GM12878 (cell line): ENCODE results near the gene ELAVL3.

ENCODE experiments used
- BACH1 ChIP-seq: fragments of 450-650 bp; IDR thresholded peaks from 2 replicates; pipeline ENCODE4 v1.6.1; 2017; ENCODE audit warnings: mild to moderate bottlenecking, borderline replicate concordance
- CEBPB ChIP-seq, 2 experiments: fragments of 150-350 bp in 1 of 2; IDR thresholded peaks; 2 replicates each; pipeline ENCODE4 v1.6.1; 2012 to 2014; ENCODE audit warnings: low read depth in 2 of 2, low read length in 2 of 2, borderline replicate concordance in 1 of 2, inconsistent platforms in 1 of 2
- CHD4 ChIP-seq: fragments of 200-600 bp; sonication (generic); IDR thresholded peaks from 2 replicates; pipeline ENCODE4 v1.6.1; 2016; ENCODE audit warnings: mild to moderate bottlenecking
- EP300 ChIP-seq, 2 experiments: fragments of 150-350 bp in 1 of 2; IDR thresholded peaks; 2 replicates each; pipeline ENCODE4 v1.6.1; 2011 to 2012; ENCODE audit warnings: low read depth in 2 of 2, low read length in 2 of 2, borderline replicate concordance in 1 of 2, improper control_type of control experiment in 1 of 2, inconsistent platforms in 1 of 2; ENCODE audit not compliant: control insufficient read depth in 1 of 2
- MEF2A ChIP-seq: IDR thresholded peaks from 2 replicates; pipeline ENCODE4 v1.6.1; 2011; ENCODE audit warnings: low read depth, mild to moderate bottlenecking, low read length, moderate library complexity; ENCODE audit not compliant: insufficient read depth
- POLR2AphosphoS5 ChIP-seq: IDR thresholded peaks from 2 replicates; pipeline ENCODE4 v1.6.1; 2011; ENCODE audit warnings: mild to moderate bottlenecking, low read length, inconsistent platforms
- TF ChIP-seq, protein P1 (sequence below): fragments of 450-650 bp; IDR thresholded peaks from 2 replicates; pipeline ENCODE4 v1.6.1; 2017; ENCODE audit warnings: antibody characterized with exemption, mild to moderate bottlenecking, moderate library complexity
- TF ChIP-seq, protein P2 (sequence below), 3 experiments: IDR thresholded peaks in 2 of 3; conservative IDR thresholded peaks in 1 of 3; 2 replicates each; pipeline ENCODE4 v1.5.1; 2011; ENCODE audit warnings: low read depth in 3 of 3, low read length in 3 of 3, mild to moderate bottlenecking in 3 of 3, control low read depth in 2 of 3, moderate library complexity in 2 of 3, inconsistent platforms in 1 of 3, mixed read lengths in 1 of 3; ENCODE audit not compliant: control insufficient read depth in 2 of 3, insufficient read depth in 1 of 3; ENCODE audit errors: extremely low read depth in 1 of 3

DNA sequence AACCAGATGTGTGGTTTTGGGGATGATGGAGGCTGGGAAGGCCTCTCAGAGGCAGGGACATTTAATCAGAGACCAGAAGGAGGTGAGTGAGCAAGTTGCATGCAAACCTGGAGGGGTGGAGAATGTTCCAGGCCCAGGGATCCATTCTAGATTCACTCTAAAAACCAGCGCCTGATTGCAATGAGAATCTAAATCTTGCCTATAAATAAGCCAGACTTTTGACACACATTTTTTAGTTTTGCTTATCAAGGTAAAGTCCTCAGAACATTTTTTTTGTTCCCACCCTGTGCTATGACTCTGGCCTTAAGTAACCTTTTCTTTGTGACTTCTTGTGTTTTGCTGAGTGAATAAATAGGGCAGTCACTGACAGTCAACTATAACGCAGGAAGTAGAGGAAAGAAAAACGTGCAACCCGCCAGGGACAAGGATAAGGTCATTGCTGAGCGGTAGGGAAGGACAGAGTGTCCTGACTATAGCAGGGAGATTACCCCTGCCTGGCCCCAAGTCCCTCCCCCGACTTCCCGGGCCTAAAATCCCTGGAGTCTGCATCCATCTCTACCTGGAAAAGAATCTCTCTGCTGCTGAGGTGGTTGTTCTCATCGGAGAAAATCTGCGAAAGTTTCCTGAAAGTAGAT, 76.1 kb downstream of the ELAVL3 start:
- TF ChIP-seq, protein P1, sequence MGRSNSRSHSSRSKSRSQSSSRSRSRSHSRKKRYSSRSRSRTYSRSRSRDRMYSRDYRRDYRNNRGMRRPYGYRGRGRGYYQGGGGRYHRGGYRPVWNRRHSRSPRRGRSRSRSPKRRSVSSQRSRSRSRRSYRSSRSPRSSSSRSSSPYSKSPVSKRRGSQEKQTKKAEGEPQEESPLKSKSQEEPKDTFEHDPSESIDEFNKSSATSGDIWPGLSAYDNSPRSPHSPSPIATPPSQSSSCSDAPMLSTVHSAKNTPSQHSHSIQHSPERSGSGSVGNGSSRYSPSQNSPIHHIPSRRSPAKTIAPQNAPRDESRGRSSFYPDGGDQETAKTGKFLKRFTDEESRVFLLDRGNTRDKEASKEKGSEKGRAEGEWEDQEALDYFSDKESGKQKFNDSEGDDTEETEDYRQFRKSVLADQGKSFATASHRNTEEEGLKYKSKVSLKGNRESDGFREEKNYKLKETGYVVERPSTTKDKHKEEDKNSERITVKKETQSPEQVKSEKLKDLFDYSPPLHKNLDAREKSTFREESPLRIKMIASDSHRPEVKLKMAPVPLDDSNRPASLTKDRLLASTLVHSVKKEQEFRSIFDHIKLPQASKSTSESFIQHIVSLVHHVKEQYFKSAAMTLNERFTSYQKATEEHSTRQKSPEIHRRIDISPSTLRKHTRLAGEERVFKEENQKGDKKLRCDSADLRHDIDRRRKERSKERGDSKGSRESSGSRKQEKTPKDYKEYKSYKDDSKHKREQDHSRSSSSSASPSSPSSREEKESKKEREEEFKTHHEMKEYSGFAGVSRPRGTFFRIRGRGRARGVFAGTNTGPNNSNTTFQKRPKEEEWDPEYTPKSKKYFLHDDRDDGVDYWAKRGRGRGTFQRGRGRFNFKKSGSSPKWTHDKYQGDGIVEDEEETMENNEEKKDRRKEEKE = no peak
- TF ChIP-seq BACH1 (no peak), POLR2AphosphoS5 (no peak), CHD4 (no peak), CEBPB (IDR thresholded peaks at IDR 0.05; ENCODE audit: borderline replicate concordance in 1 of 2, low read depth in 2 of 2, low read length in 2 of 2) (no peak), MEF2A (no peak), EP300 (IDR thresholded peaks at IDR 0.05; ENCODE audit: borderline replicate concordance in 1 of 2, control insufficient read depth in 1 of 2, low read depth in 2 of 2, low read length in 2 of 2) (no peak)
- TF ChIP-seq, protein P2, sequence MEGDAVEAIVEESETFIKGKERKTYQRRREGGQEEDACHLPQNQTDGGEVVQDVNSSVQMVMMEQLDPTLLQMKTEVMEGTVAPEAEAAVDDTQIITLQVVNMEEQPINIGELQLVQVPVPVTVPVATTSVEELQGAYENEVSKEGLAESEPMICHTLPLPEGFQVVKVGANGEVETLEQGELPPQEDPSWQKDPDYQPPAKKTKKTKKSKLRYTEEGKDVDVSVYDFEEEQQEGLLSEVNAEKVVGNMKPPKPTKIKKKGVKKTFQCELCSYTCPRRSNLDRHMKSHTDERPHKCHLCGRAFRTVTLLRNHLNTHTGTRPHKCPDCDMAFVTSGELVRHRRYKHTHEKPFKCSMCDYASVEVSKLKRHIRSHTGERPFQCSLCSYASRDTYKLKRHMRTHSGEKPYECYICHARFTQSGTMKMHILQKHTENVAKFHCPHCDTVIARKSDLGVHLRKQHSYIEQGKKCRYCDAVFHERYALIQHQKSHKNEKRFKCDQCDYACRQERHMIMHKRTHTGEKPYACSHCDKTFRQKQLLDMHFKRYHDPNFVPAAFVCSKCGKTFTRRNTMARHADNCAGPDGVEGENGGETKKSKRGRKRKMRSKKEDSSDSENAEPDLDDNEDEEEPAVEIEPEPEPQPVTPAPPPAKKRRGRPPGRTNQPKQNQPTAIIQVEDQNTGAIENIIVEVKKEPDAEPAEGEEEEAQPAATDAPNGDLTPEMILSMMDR (IDR thresholded peaks at IDR 0.05 in 2 of 3, conservative IDR thresholded peaks at IDR 0.05 in 1 of 3; ENCODE audit: control insufficient read depth in 2 of 3, extremely low read depth in 1 of 3, insufficient read depth in 1 of 3, low read depth in 3 of 3, low read length in 3 of 3) = no peak
